ENCODE data around the gene CXCL13.
"Not testable (repeated sequence)": the region's sequence is repeated elsewhere in the genome, so short reads cannot be mapped to it uniquely, and the experiment has no call there.

The CXCL13 gene, protein sequence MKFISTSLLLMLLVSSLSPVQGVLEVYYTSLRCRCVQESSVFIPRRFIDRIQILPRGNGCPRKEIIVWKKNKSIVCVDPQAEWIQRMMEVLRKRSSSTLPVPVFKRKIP

GRCh38 chr4:77605210-77605902 is at the start of gene CXCL13:
TSS of gene CXCL13 (plus strand) at chr4:77605820. CDS start at chr4:77605866, 46 bp downstream.
- in situ Hi-C loops (cut with MboI; ENCODE audit: low sequenced_read_pairs), result no loop called here

GRCh38 chr4:77560170-77560569 is 45.5 kb upstream of the CXCL13 start:
- in situ Hi-C loops (cut with MboI; ENCODE audit: low sequenced_read_pairs), result no loop called here

GRCh38 chr4:77561720-77562119 is 43.9 kb upstream of the CXCL13 start:
- in situ Hi-C loops (cut with MboI; ENCODE audit: low sequenced_read_pairs), result not testable (repeated sequence)

- in situ Hi-C loops (cut with MboI; ENCODE audit: low sequenced_read_pairs), result no loop called here
Observed at GRCh38 chr4:77564231-77564630, 41.4 kb upstream of the CXCL13 start.

DNA sequence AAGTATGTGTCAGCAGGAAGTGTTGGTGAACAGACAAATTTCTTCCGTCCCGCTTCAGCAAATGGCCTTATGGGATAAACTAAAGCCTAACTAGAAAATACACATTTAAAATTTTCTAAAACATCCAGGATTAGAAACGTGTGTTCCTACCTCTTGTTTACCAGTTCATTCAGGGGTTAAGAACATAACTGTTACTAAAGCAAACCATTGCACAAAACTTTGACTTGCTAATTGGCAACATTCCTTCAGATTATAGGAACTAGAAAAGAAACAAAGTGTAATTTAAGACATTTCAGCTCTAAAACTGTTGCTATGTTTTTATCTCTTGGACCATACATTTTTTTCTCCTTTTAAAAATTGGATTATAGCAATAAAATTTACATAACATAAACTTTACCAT is 39.5 kb upstream of the CXCL13 start:
- in situ Hi-C loops (cut with MboI; ENCODE audit: low sequenced_read_pairs), result no loop called here

- in situ Hi-C loops (cut with MboI; ENCODE audit: low sequenced_read_pairs), result no loop called here
Observed at GRCh38 chr4:77567549-77567948, 38.1 kb upstream of the CXCL13 start.

DNA sequence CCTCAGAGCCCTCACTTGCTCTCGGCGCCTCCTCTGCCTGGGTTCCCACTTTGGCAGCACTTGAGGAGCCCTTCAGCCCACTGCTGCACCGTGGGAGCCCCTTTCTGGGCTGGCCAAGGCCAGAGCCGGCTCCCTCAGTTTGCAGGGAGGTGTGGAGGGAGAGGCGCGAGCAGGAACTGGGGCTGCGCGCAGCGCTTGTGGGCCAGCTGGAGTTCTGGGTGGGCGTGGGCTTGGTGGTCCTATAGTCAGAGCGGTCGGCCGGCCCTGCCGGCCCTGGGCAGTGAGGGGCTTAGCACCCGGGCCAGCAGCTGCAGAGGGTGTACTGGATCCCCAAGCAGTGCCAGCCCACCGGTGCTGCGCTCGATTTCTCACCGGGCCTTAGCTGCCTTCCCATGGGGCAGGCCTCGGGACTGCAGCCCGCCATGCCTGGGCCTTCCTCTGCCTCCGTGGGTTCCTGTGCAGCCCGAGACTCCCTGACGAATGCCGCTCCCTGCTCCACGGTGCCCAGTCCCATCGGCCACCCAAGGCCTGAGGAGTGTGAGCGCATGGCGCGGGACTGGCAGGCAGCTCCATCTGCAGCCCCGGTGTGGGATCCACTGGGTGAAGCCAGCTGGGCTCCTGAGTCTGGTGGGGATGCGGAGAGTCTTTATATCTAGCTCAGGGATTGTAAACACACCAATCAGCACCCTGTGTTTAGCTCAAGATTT is 35.0 kb upstream of the CXCL13 start:
- in situ Hi-C loops (cut with MboI; ENCODE audit: low sequenced_read_pairs), result not testable (repeated sequence)

DNA sequence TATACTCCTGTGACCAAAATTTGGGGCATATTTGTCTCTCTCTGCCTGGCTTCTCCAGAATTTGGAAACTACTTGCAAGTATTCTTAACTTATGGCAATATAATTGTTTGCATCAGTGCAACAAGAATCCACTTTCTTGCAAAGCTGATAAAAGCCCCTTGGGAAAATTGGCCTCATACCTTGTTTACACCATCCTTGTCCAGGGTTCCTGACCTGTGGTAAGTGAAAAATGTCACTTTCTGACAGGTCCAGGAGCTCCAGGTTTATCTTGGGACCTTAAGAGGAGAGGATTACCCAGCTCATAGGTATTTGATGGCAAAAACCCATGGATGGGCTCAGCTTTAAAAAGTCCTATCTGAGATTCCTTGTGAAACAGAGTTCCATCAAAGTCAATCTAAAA is 29.3 kb upstream of the CXCL13 start:
- in situ Hi-C loops (cut with MboI; ENCODE audit: low sequenced_read_pairs), result no loop called here

DNA sequence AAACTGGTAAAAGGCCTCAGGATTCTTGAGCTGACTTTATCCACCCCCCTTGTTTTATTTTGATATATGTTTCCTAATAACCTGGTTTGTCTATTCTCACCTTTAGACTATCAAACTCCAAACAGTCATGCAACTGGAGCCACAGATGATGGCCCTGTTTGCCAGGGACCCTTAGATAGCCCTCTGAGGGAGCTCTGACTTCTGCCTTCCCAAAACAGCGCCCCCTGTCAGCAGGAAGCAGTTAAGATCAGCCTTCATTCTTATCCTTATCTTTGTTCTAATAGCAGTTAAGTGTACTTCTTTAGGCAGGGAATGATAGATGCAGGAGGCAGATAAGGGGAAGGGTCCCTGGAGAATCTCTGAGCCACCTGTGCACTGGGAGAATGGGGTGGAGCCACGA is 27.5 kb upstream of the CXCL13 start:
- in situ Hi-C loops (cut with MboI; ENCODE audit: low sequenced_read_pairs), result no loop called here

DNA sequence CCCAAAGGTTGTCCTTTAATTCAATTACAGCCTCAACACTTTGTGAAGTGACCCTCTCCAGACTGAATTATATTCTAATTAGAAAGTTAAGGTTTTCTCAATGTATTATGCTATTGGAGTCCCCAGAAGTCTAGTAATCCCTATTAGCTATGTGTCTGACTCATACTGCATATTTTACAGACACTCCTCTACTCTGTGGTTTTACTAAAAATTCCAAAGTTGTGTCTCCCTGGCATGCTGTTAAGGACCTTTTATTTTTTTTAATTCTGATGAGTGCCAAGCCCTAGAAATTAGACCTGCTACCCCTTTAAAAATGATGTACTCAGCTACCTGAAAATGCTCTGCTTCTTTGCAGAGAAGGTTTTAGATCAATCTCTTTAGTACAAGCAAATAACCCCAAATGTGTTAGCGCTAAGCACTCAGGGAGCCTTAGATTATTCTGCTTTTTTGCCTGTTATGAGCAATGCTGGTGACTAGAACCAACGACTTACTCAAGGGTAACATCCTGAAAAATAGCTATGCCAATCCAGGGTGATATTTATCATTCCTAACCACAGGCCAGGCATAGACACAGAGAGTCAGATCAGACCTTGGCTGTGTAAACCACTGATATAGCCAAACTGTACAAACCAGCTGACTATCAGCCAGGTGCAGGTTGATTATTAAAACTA is 26.1 kb upstream of the CXCL13 start:
- in situ Hi-C loops (cut with MboI; ENCODE audit: low sequenced_read_pairs), result no loop called here

GRCh38 chr4:77581724-77582123 is 23.9 kb upstream of the CXCL13 start:
- in situ Hi-C loops (cut with MboI; ENCODE audit: low sequenced_read_pairs), result no loop called here

DNA sequence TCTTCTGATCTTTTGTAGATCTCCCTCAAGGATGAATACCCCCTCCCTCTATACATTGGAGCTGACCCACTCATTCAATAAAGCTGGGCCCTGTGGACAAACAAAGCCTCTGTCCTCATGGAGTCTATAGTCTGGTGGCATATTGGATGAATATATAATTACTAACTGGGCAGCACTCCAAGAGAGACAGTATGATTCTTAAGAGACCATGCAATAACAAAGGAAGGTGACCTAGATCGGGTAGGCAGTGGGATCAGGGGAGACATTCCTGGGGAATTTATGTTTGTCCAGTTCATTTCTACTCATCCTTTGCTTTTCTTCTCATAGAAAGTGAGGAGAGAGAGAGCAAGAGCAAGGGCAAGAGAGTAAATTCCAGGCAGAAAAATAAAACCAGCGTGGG is 23.5 kb upstream of the CXCL13 start:
- in situ Hi-C loops (cut with MboI; ENCODE audit: low sequenced_read_pairs), result no loop called here

- in situ Hi-C loops (cut with MboI; ENCODE audit: low sequenced_read_pairs), result no loop called here
Observed at GRCh38 chr4:77582711-77583110, 22.9 kb upstream of the CXCL13 start.

GRCh38 chr4:77586951-77587383 is 18.7 kb upstream of the CXCL13 start:
- in situ Hi-C loops (cut with MboI; ENCODE audit: low sequenced_read_pairs), result no loop called here

DNA sequence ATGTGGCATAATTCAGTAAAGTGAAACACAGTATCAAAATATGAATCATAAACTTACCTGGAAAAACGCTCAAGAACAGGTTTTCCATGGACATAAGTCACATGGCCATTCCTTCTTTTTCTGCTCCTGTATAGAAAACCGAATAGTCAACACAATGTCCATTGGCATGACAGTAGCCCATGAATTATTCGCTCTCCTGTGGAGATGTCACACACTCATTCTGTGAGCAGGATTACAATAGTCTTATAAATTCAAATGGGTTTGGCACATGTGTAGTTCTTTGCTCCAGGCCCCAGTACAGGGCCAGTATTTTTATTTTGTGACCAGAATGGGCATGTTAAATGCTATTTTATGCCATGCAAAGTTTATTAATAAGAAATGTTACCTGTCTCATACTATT is 15.1 kb upstream of the CXCL13 start:
- in situ Hi-C loops (cut with MboI; ENCODE audit: low sequenced_read_pairs), result no loop called here

GRCh38 chr4:77591532-77591931 is 14.1 kb upstream of the CXCL13 start:
- in situ Hi-C loops (cut with MboI; ENCODE audit: low sequenced_read_pairs), result no loop called here

DNA sequence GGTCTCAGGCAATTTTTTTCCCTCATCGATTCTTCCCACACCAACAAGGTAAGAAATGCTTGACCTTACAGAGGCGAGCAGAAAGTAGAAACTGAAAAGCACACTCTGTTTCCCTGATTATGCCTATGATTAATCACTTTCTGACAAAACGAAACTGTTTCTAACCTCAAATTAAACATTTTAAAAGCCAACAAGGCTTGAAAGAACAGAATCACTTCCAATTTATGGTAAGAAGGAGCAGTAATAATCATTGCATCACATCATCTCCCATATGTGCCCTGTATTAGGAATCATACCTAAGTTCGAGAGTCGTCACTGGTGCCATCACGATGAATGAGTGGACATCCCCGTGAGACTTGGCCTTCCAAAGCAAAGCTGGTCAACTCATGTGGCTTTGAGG is 12.5 kb upstream of the CXCL13 start:
- in situ Hi-C loops (cut with MboI; ENCODE audit: low sequenced_read_pairs), result no loop called here

DNA sequence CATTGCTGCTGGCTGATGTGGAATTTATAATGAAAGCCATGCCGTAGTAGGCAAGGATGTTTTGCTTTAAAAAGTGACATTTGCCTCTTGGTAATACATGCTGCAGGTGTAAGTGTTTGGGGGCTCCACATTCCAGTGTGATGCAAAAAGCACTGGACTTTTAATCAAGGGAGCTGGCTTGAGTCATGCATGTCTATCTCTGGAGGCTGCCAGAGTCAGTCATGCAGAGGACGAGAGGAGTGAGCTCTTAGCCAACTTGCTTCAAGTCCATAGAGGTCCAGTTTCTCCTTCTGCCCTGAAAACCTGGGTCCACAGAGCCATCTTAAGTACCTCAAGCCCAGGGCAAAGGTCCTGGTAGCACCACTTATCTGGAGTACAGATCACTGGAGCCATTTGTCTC is 11.6 kb upstream of the CXCL13 start:
- in situ Hi-C loops (cut with MboI; ENCODE audit: low sequenced_read_pairs), result no loop called here

DNA sequence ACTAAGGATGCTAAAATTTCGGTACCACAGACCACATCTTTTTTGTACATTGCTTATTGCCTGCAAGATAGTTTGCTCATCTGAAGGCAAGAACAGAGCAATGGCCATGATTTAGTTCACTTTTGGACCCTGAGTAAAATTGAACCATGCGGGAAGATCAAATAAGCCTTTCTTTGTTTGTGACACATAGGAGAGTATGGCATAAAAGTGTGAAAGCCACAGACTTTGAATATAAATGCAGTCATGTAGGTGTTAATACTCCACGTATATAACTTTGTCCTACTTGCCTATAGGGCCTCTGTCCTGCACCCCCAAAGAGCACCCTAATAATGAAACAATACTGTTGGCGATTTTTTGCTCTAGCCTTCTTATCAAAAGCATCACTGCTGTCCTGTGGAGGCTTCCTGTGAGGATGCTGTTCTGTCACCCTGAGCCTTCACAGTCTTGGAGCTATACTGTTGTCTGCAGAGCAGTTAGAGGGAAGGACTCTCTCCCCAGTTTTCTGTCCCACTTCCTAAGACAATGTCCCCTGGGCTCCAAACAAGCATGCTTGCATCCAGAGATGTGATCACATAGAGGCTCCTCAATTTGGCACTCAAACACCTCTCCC is 10.2 kb upstream of the CXCL13 start:
- in situ Hi-C loops (cut with MboI; ENCODE audit: low sequenced_read_pairs), result no loop called here

GRCh38 chr4:77599378-77599777 is 6.2 kb upstream of the CXCL13 start:
- in situ Hi-C loops (cut with MboI; ENCODE audit: low sequenced_read_pairs), result no loop called here

All from HL-60/S4 treated with retinoic acid at 250 ng/mL for 4 days and 3 days (cell line).